Measurements from ENCODE around the gene NEK9. TPM values are rescaled to one million over a fixed set of nuclear protein-coding genes. Genes with fewer than 3 reads are reported as not detected.

Gene NEK9
- total RNA-seq, 1 experiment from 2014 or later: 50.8 TPM

- H3K36me3 Mint-ChIP-seq: peaks cover 21% of the 10 kb centered on the region
- no peak overlapping the region for H3K4me3 Mint-ChIP-seq
- H3K27me3 Mint-ChIP-seq (ENCODE audit: low read depth): no peaks in the 10 kb centered on the region
- ChIA-PET CTCF (interaction anchor here (1.2 kb wide), 1 partner anchor 88 kb away, joined by 3 read pairs; no protein-coding TSS in a partner anchor), POLR2A (interaction anchor here (0.6 kb wide), 1 partner anchor 163 kb away, joined by 4 read pairs; no protein-coding TSS in a partner anchor)
- ATAC-seq (no peak), DNase-seq (ENCODE audit: low spot score) (no peak)
- no peaks in the 10 kb centered on the region for H3K9me3 Mint-ChIP-seq
- no peaks in the 10 kb centered on the region for H3K4me1 Mint-ChIP-seq
- TF ChIP-seq, protein P1, sequence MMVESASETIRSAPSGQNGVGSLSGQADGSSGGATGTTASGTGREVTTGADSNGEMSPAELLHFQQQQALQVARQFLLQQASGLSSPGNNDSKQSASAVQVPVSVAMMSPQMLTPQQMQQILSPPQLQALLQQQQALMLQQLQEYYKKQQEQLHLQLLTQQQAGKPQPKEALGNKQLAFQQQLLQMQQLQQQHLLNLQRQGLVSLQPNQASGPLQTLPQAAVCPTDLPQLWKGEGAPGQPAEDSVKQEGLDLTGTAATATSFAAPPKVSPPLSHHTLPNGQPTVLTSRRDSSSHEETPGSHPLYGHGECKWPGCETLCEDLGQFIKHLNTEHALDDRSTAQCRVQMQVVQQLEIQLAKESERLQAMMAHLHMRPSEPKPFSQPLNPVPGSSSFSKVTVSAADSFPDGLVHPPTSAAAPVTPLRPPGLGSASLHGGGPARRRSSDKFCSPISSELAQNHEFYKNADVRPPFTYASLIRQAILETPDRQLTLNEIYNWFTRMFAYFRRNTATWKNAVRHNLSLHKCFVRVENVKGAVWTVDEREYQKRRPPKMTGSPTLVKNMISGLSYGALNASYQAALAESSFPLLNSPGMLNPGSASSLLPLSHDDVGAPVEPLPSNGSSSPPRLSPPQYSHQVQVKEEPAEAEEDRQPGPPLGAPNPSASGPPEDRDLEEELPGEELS (CRISPR knock-in tag; IDR thresholded peaks at IDR 0.05): no peak
- TF ChIP-seq, protein P2, sequence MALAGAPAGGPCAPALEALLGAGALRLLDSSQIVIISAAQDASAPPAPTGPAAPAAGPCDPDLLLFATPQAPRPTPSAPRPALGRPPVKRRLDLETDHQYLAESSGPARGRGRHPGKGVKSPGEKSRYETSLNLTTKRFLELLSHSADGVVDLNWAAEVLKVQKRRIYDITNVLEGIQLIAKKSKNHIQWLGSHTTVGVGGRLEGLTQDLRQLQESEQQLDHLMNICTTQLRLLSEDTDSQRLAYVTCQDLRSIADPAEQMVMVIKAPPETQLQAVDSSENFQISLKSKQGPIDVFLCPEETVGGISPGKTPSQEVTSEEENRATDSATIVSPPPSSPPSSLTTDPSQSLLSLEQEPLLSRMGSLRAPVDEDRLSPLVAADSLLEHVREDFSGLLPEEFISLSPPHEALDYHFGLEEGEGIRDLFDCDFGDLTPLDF (CRISPR knock-in tag; IDR thresholded peaks at IDR 0.05): no peak
- TF ChIP-seq ZNF138 (CRISPR knock-in tag; conservative IDR thresholded peaks at IDR 0.05) (no peak), KAT7 (CRISPR knock-in tag; IDR thresholded peaks at IDR 0.05; ENCODE audit: borderline replicate concordance) (no peak), ZNF317 (CRISPR knock-in tag; IDR thresholded peaks at IDR 0.05; ENCODE audit: borderline replicate concordance, low read depth) (no peak), PRDM15 (CRISPR knock-in tag; IDR thresholded peaks at IDR 0.05) (no peak), E2F5 (CRISPR knock-in tag; IDR thresholded peaks at IDR 0.05) (no peak), RORB (CRISPR knock-in tag; IDR thresholded peaks at IDR 0.05) (no peak), NFATC4 (CRISPR knock-in tag; IDR thresholded peaks at IDR 0.05) (no peak), ZNF425 (CRISPR knock-in tag; conservative IDR thresholded peaks at IDR 0.05) (no peak), MLX (CRISPR knock-in tag; IDR thresholded peaks at IDR 0.05) (no peak), CREB1 (CRISPR knock-in tag; IDR thresholded peaks at IDR 0.05) (no peak), NR1H2 (CRISPR knock-in tag; IDR thresholded peaks at IDR 0.05) (no peak), SMAD3 (CRISPR knock-in tag; IDR thresholded peaks at IDR 0.05; ENCODE audit: borderline replicate concordance) (no peak)
- TF ChIP-seq, protein P3, sequence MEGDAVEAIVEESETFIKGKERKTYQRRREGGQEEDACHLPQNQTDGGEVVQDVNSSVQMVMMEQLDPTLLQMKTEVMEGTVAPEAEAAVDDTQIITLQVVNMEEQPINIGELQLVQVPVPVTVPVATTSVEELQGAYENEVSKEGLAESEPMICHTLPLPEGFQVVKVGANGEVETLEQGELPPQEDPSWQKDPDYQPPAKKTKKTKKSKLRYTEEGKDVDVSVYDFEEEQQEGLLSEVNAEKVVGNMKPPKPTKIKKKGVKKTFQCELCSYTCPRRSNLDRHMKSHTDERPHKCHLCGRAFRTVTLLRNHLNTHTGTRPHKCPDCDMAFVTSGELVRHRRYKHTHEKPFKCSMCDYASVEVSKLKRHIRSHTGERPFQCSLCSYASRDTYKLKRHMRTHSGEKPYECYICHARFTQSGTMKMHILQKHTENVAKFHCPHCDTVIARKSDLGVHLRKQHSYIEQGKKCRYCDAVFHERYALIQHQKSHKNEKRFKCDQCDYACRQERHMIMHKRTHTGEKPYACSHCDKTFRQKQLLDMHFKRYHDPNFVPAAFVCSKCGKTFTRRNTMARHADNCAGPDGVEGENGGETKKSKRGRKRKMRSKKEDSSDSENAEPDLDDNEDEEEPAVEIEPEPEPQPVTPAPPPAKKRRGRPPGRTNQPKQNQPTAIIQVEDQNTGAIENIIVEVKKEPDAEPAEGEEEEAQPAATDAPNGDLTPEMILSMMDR (IDR thresholded peaks at IDR 0.05): no peak
- TF ChIP-seq, protein P4, sequence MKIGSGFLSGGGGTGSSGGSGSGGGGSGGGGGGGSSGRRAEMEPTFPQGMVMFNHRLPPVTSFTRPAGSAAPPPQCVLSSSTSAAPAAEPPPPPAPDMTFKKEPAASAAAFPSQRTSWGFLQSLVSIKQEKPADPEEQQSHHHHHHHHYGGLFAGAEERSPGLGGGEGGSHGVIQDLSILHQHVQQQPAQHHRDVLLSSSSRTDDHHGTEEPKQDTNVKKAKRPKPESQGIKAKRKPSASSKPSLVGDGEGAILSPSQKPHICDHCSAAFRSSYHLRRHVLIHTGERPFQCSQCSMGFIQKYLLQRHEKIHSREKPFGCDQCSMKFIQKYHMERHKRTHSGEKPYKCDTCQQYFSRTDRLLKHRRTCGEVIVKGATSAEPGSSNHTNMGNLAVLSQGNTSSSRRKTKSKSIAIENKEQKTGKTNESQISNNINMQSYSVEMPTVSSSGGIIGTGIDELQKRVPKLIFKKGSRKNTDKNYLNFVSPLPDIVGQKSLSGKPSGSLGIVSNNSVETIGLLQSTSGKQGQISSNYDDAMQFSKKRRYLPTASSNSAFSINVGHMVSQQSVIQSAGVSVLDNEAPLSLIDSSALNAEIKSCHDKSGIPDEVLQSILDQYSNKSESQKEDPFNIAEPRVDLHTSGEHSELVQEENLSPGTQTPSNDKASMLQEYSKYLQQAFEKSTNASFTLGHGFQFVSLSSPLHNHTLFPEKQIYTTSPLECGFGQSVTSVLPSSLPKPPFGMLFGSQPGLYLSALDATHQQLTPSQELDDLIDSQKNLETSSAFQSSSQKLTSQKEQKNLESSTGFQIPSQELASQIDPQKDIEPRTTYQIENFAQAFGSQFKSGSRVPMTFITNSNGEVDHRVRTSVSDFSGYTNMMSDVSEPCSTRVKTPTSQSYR (CRISPR knock-in tag; IDR thresholded peaks at IDR 0.05): no peak
- no peak overlapping the region for H3K27ac Mint-ChIP-seq
Measured at GRCh38 chr14:75032939-75033338, 93.9 kb downstream of the NEK9 start.
